Endothelial cell of umbilical vein (primary cell): ENCODE data around the gene PRDM16. TPM values are rescaled to one million over a fixed set of nuclear protein-coding genes. Genes with fewer than 3 reads are reported as not detected.

Experiments used
- BruUV-seq: library from RNA; stranded (reverse); fragments of 400-500 nt; replicated peaks from 2 replicates; lab custom pipeline; 2021; lab: Mats Ljungman, UMichigan
- CTCF ChIA-PET: fragments of 300-600, 350-600 bp; sonication (Branson Sonifier 250); formaldehyde crosslinking; loops from one replicate; lab custom pipeline; 2021; ENCODE audit warnings: antibody characterized with exemption, inconsistent platforms; lab: Charles Lee
- POLR2A ChIA-PET: fragments of 300-600, 350-600 bp; sonication (Branson Sonifier 250); formaldehyde crosslinking; loops from one replicate; lab custom pipeline; 2021; ENCODE audit warnings: antibody characterized with exemption, inconsistent platforms; lab: Charles Lee
- DNase-seq: peaks from one replicate; pipeline ENCODE4 v3.0.0-alpha.2; 2011; ENCODE audit warnings: low read depth, low spot score
- FAIRE-seq: peaks from 2 replicates; lab custom pipeline; 2011; peaks lifted over from hg19 to GRCh38; lab: Jason Lieb, UNC
- H2AFZ ChIP-seq: 2 replicates; pipeline ENCODE4 v1.6.0; 2012; ENCODE audit warnings: low read depth, low read length, control low read depth, inconsistent platforms
- H3K27ac ChIP-seq: 2 replicates; pipeline ENCODE4 v1.5.1; 2011; ENCODE audit warnings: low read depth, mild to moderate bottlenecking, control low read depth, low read length, moderate library complexity; ENCODE audit not compliant: insufficient read depth
- H3K27me3 ChIP-seq, 2 experiments: 2 replicates each; pipeline versions ENCODE4 v1.6.0 to v1.6.1; 2011; ENCODE audit warnings: low read length in 2 of 2, mixed read lengths in 1 of 2; ENCODE audit not compliant: control insufficient read depth in 2 of 2, insufficient read depth in 2 of 2
- H3K36me3 ChIP-seq, 2 experiments: 2 replicates in 1 of 2; 3 replicates in 1 of 2; pipeline ENCODE4 v1.5.1; 2011; ENCODE audit warnings: low read length in 2 of 2, mild to moderate bottlenecking in 1 of 2, moderate library complexity in 1 of 2; ENCODE audit not compliant: control insufficient read depth in 2 of 2, insufficient read depth in 2 of 2; ENCODE audit errors: extremely low read depth in 1 of 2
- H3K4me1 ChIP-seq: 3 replicates; pipeline ENCODE4 v1.5.1; 2011; ENCODE audit warnings: mild to moderate bottlenecking, low read length; ENCODE audit not compliant: control insufficient read depth, insufficient read depth; ENCODE audit errors: extremely low read depth
- H3K4me2 ChIP-seq: 2 replicates; pipeline ENCODE4 v1.6.1; 2011; ENCODE audit warnings: low read length, control low read depth, mixed read lengths; ENCODE audit not compliant: insufficient read depth
- H3K4me3 ChIP-seq, 3 experiments: fragments of 200-600 bp in 1 of 3; sonication (generic), shearing (Covaris generic) in 1 of 3; replicated peaks in 1 of 3; 2 replicates each; pipeline ENCODE4 v1.5.1; 2011 to 2016; ENCODE audit warnings: control low read depth in 3 of 3, low read length in 3 of 3, mild to moderate bottlenecking in 2 of 3, inconsistent platforms in 1 of 3, low read depth in 1 of 3, moderate library complexity in 1 of 3; ENCODE audit not compliant: insufficient read depth in 1 of 3
- H3K79me2 ChIP-seq: 2 replicates; pipeline ENCODE4 v1.6.0; 2012; ENCODE audit warnings: low read length, inconsistent platforms; ENCODE audit not compliant: control insufficient read depth, insufficient read depth
- H3K9ac ChIP-seq: replicated peaks from 2 replicates; pipeline ENCODE3; 2011; ENCODE audit warnings: low read length, control low read depth; ENCODE audit not compliant: insufficient read depth; ENCODE audit errors: extremely low read depth
- H3K9me1 ChIP-seq: replicated peaks from 3 replicates; pipeline ENCODE4 v1.6.0; 2011; ENCODE audit warnings: mild to moderate bottlenecking, low read length; ENCODE audit not compliant: control insufficient read depth, insufficient read depth; ENCODE audit errors: extremely low read depth
- H3K9me3 ChIP-seq: replicated peaks from 2 replicates; pipeline ENCODE4 v1.5.1; 2012; ENCODE audit warnings: low read length, inconsistent platforms; ENCODE audit not compliant: control insufficient read depth, insufficient read depth
- H4K20me1 ChIP-seq: replicated peaks from 2 replicates; pipeline ENCODE3; 2011; ENCODE audit warnings: mild to moderate bottlenecking, low read length; ENCODE audit not compliant: control insufficient read depth, insufficient read depth; ENCODE audit errors: extremely low read depth
- CTCF ChIP-seq, 2 donors: IDR thresholded peaks; 1 replicate in 1 of 2; 2 replicates in 1 of 2; pipeline ENCODE4 v1.5.1; 2011; ENCODE audit warnings: low read length in 2 of 2, mild to moderate bottlenecking in 2 of 2, moderate library complexity in 2 of 2, control low read depth in 1 of 2, inconsistent platforms in 1 of 2, low read depth in 1 of 2; ENCODE audit not compliant: insufficient read depth in 1 of 2; ENCODE audit errors: extremely low read depth in 1 of 2
- EZH2 ChIP-seq: IDR thresholded peaks from 2 replicates; pipeline ENCODE4 v1.6.1; 2012; ENCODE audit warnings: borderline replicate concordance, low read depth, mild to moderate bottlenecking, moderate library complexity, low read length, inconsistent platforms; ENCODE audit not compliant: severe bottlenecking
- FOS ChIP-seq: IDR thresholded peaks from 2 replicates; pipeline ENCODE4 v1.6.1; 2011; ENCODE audit warnings: mild to moderate bottlenecking, low read length, moderate library complexity, borderline replicate concordance; ENCODE audit not compliant: insufficient read depth
- JUN ChIP-seq: IDR thresholded peaks from 2 replicates; pipeline ENCODE4 v1.6.1; 2011; ENCODE audit warnings: borderline replicate concordance, low read depth; ENCODE audit not compliant: insufficient read length, insufficient read depth
- POLR2A ChIP-seq: IDR thresholded peaks from 2 replicates; pipeline ENCODE4 v1.6.1; 2012; ENCODE audit warnings: low read depth, mild to moderate bottlenecking, control low read depth, low read length
- dilution Hi-C: fragments of 300-500 bp; cut with MboI; formaldehyde crosslinking; loops from one replicate; pipeline ENCODE4 v1.15.0; 2019; ENCODE audit warnings: low sequenced_read_pairs; ENCODE audit not compliant: extremely low pct_ligation_motif_present
- intact Hi-C: fragments of 100-400 bp; cut with micrococcal nuclease; formaldehyde crosslinking; loops from one replicate; pipeline ENCODE4 v1.10.0; 2022
- polyA plus RNA-seq, 4 experiments: library from polyadenylated mRNA; depleted of rRNA in 3 of 4; stranded (reverse) in 3 of 4; unstranded in 1 of 4; fragments of >200 nt; gene quantifications; 2 replicates each; pipeline versions ENCODE4 v1.2.1 to v1.2.3, GENCODE V29; 2011 to 2012; ENCODE audit warnings: missing spikeins in 1 of 4
- total RNA-seq: library from RNA; stranded (reverse); gene quantifications from 2 replicates; pipeline ENCODE4 v1.2.3, GENCODE V29; 2021
- TF ChIP-seq, protein P1 (sequence below): IDR thresholded peaks from 2 replicates; pipeline ENCODE4 v1.6.1; 2011; ENCODE audit not compliant: insufficient read depth, insufficient read length

Gene PRDM16
- total and polyA plus RNA-seq, 2 donors (not counting 3 experiments of a cell fraction or from before 2014, with no cell fraction given), result not detected

DNA sequence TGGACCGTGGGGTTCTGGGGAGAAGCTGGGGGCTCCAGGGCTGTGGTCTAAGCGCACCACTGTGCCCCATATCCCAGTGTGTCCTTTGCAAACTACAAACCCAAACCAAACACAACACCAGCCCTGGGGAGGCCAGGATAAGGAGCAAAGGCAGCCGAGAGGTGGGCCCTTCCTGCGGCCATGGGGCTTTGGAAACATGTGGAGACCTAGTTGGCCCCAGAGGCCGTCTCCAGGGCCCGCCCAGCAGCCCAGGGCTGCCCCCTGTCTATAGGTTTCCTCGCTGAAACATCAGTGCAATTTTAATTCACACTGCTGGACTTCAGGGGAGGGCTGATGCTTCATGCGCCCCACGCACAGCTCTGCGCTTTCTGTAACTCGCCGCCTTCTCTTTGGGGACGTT, 61.3 kb downstream of the PRDM16 start:
- dilution Hi-C loops (no loop called here), intact Hi-C loops (no loop called here)
- DNase-seq, result no peak
- Histone ChIP-seq H2AFZ (no peak overlapping the region), H3K4me1 (no peaks in the 10 kb centered on the region), H3K4me2 (no peak overlapping the region), H3K9me3 (no peaks in the 10 kb centered on the region), H3K4me3 (no peak overlapping the region), H3K9me1 (no peaks in the 10 kb centered on the region), H3K79me2 (no peaks in the 10 kb centered on the region), H3K9ac (no peak overlapping the region), H3K27ac (no peak overlapping the region), H3K36me3 (no peaks in the 10 kb centered on the region), H4K20me1 (no peaks in the 10 kb centered on the region), H3K27me3 (no peaks in the 10 kb centered on the region)
- BruUV-seq, result no TSS peak
- TF ChIP-seq JUN (no peak), FOS (no peak), POLR2A (no peak), EZH2 (no peak), CTCF (IDR thresholded peaks at IDR 0.05; ENCODE audit: extremely low read depth in 1 of 2, insufficient read depth in 1 of 2, low read depth in 1 of 2, low read length in 2 of 2) (no peak)
- TF ChIP-seq, protein P1, sequence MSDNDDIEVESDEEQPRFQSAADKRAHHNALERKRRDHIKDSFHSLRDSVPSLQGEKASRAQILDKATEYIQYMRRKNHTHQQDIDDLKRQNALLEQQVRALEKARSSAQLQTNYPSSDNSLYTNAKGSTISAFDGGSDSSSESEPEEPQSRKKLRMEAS, result no peak
- ChIA-PET CTCF (no interaction called here), POLR2A (no interaction called here)
- no peak for FAIRE-seq

DNA sequence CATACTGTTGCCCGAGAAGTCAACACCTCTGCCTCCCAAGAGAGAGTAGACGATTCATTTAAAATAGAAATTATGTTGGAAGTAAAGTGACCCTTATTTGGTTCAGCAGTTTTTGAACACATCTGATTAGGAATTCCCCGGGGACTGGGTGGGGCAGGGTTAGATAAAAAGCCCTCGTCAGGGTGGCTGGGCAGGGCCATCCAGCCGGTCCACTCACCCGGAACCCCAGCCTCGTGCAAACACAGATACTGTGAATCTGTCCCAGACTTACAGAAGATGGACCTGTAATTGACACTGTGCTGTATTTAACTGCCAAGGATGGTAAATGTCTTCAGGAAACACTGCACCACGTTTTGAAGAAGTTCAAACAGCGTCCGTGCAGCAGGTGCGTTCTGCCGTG, 63.7 kb downstream of the PRDM16 start:
- Histone ChIP-seq H3K4me1 (no peaks in the 10 kb centered on the region), H3K27ac (no peak overlapping the region), H3K4me3 (no peak overlapping the region), H2AFZ (no peak overlapping the region), H3K9me1 (no peaks in the 10 kb centered on the region), H3K79me2 (no peaks in the 10 kb centered on the region), H4K20me1 (no peaks in the 10 kb centered on the region), H3K27me3 (no peaks in the 10 kb centered on the region), H3K9me3 (no peaks in the 10 kb centered on the region), H3K9ac (no peak overlapping the region), H3K36me3 (no peaks in the 10 kb centered on the region), H3K4me2 (no peak overlapping the region)
- ChIA-PET POLR2A (no interaction called here), CTCF (no interaction called here)
- BruUV-seq, result no TSS peak
- FAIRE-seq, result no peak
- no peak for TF ChIP-seq CTCF (IDR thresholded peaks at IDR 0.05; ENCODE audit: extremely low read depth in 1 of 2, insufficient read depth in 1 of 2, low read depth in 1 of 2, low read length in 2 of 2)
- DNase-seq, result no peak
- intact Hi-C loops (no loop called here), dilution Hi-C loops (no loop called here)
